Stimulated activated CD8-positive, alpha-beta memory T cell treated with anti-CD3 and anti-CD28 coated beads, Interleukin-15, amount 100 ng/mL, for 1 hour (primary cell): ENCODE results near the gene NEUROG3.

Experiments used
- DNase-seq: peaks from one replicate; pipeline ENCODE4 v3.0.0-alpha.2; 2020; ENCODE audit warnings: low read depth

Gene NEUROG3

GRCh38 chr10:69573056-69573806 is at the start of gene NEUROG3:
NEUROG3 (minus strand) TSS chr10:69573422; CDS start chr10:69573043, 379 bp downstream.
- no peak for DNase-seq

GRCh38 chr10:69620625-69621024 is 47.4 kb upstream of the NEUROG3 start:
- DNase-seq, result no peak

GRCh38 chr10:69619626-69620025 is 46.4 kb upstream of the NEUROG3 start:
- no peak for DNase-seq

GRCh38 chr10:69618746-69619145 is 45.5 kb upstream of the NEUROG3 start:
- DNase-seq, result no peak

GRCh38 chr10:69616358-69616757 is 43.1 kb upstream of the NEUROG3 start:
- no peak for DNase-seq

- DNase-seq, result no peak
Observed at GRCh38 chr10:69614130-69614529, 40.9 kb upstream of the NEUROG3 start.

- DNase-seq, result no peak
Observed at GRCh38 chr10:69612760-69613159, 39.5 kb upstream of the NEUROG3 start.

- no peak for DNase-seq
Observed at GRCh38 chr10:69609077-69609476, 35.9 kb upstream of the NEUROG3 start.

- no peak for DNase-seq
Observed at GRCh38 chr10:69600761-69601330, 27.6 kb upstream of the NEUROG3 start.

- DNase-seq, result no peak
Observed at GRCh38 chr10:69588358-69588757, 15.1 kb upstream of the NEUROG3 start.

- DNase-seq, result no peak
Observed at GRCh38 chr10:69584624-69585023, 11.4 kb upstream of the NEUROG3 start.

- DNase-seq, result no peak
Observed at GRCh38 chr10:69583106-69583505, 9.9 kb upstream of the NEUROG3 start.

GRCh38 chr10:69580435-69580834 is 7.2 kb upstream of the NEUROG3 start:
- DNase-seq, result no peak

GRCh38 chr10:69579464-69580060 is 6.3 kb upstream of the NEUROG3 start:
- no peak for DNase-seq

GRCh38 chr10:69578508-69578991 is 5.3 kb upstream of the NEUROG3 start:
- DNase-seq, result no peak

GRCh38 chr10:69577268-69578232 is 4.3 kb upstream of the NEUROG3 start:
- no peak for DNase-seq

GRCh38 chr10:69576334-69577011 is 3.3 kb upstream of the NEUROG3 start:
- DNase-seq, result no peak

- DNase-seq, result no peak
Observed at GRCh38 chr10:69575164-69575722, 2.0 kb upstream of the NEUROG3 start.

- DNase-seq, result no peak
Observed at GRCh38 chr10:69574571-69574978, 1.4 kb upstream of the NEUROG3 start.

GRCh38 chr10:69572159-69573055 is 815 bp downstream of the NEUROG3 start:
- no peak for DNase-seq
